HG03280 (cell line): Measurements from ENCODE around the gene CD248.
"Not testable (repeated sequence)": the region's sequence is repeated elsewhere in the genome, so short reads cannot be mapped to it uniquely, and the experiment has no call there.

ENCODE experiments used
- ATAC-seq: cut with Tn5 transposase; IDR thresholded peaks from one replicate; pipeline ENCODE4 v1.9.1; 2021; ENCODE audit warnings: mild to moderate bottlenecking, moderate library complexity; ENCODE audit not compliant: unreplicated experiment

CD248 gene

DNA sequence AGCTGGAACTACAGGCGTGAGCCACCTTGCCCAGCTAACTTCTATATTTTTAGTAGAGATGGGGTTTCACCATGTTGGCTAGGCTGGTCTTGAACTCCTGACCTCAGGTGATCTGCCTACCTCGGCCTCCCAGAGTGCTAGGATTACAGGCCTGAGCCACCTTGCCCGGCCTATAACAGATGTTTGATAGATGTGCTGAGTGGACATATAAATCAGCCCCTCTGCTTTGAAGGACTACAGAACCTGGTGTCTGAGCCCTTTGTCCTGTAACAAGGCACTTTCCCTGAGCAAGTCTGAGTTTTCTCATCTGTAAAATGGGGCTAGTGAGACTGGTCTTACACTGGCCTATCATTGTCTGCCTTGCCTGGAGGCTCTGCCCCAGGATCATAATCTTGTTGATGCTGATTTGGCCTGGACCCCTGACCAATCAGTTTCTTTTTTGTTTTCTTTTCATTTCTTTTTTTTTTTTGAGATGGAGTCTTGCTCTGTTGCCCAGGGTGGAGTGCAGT lies 12.4 kb upstream of the CD248 start:
- ATAC-seq = no peak

DNA sequence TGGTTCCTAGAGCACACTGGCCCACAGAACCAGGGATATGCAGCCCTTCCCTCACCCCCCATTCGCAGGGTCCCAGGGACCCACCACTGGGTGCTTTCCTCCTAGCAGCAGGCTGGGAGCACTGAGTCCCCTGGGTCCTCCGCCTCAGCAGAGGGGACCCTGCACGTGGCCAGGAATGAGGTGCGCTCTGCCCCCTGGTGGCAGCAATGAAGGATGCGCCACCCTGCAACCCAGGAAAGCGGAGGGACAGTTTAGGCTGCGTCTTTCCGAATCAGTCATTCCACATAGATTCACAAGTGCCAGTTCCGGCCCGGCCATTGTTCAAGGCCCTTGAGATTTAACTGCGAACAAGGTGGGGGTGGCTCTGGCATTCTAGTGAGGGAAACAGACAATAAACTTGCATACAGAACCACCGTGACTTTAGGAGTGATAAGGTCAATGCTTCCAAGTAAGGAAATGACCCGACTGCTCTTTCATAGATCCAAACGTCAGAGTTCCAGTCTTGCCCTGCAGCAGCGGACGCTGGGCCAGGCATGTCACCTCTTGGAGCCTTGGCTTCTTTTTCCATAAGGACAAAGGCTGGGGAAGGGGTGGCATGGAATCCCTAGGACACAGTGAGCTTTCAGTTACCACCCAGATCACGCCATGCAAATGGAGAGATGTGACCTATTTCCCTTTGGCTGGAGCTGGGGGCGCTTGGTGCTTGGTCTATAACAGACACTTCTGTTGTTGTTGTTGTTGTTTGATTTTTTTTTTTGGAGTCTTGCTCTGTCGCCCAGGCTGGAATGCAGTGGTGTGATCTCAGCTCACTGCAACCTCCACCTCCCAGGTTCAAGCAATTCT lies 11.7 kb upstream of the CD248 start:
- peak; percentile 61 for ATAC-seq

- no peak for ATAC-seq
Observed at GRCh38 chr11:66328031-66328301, 11.1 kb upstream of the CD248 start.

DNA sequence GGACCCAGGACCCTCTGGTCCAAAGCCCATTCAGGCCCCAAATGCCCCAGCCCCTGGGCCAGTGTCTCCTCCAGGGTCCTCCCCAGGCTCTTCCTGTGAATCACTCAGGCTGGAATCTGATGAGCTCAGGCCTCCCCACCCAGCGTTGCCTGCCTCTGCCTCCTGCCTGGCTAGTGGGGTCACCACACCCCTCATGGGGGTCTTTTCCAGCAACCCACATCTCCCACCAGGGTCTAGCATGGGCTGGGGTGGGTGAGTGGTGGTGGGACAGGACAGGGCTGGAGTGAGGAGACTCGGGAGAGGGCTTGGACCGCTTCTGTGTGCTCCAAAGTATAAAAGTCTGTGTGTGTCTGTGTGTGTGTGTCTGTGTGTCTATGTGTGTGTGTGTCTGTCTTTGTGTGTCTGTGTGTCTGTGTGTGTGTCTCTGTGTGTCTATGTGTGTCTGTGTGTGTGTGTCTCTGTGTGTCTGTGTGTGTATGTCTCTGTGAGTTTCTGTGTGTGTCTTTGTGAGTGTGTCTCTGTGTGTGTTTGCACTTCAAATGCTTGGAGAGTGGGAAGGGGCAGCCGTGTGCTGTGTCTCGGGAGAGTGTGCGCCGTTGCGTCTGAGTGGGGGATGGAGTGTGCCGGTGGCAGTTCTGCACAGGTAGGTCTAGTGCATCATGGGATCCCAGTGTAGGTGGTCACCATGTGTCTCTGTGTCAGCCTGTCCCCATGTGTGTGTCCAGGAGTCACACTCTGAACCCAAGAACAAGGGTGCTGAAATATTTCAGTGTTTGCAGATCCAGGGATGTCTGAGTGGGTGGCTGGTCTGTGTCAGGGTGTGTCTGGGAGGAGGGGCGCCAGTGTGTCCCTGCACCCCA lies 10.6 kb upstream of the CD248 start:
- no peak for ATAC-seq

DNA sequence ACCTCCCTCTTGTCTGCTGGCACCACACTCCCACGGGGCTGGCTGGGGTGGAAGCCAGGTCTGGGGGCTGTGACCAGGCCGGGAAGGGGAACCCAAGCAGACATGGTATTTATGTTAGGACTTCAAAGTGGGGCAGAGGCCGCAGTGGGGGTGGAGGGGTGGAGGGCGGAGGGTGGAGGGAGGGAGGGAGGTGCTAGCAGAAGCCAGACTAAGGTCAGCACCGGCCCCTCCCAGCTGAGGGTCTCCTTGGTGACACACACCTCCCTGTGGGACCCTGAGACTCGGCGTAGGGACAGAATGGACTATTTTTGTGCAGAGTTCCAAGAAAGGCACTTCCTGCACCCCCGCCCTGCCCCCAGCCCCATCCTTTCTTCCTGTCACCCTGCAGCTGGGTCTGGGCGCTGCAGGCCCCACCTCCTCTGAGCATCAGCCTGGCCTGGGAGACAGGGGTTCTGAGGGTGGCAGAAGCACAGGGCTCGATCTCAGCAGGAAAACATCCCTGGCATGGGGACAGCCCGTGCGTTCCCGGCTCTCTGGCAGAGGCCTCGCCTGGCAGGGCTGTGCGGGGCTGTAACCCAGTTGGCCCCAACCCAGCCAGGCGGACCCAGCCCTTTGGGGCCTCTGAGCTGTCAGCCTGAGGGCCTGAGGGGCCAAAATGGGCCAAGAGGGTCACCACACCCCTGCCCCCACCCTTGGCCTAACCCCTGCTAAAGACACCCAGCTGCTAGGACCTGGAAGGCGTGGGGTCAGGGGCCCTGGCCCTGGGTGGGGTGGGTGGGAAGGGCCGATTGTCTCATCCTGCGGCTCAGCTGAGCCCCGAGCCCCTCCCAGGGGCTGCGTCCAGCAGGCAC lies 9.6 kb upstream of the CD248 start:
- ATAC-seq = no peak

DNA sequence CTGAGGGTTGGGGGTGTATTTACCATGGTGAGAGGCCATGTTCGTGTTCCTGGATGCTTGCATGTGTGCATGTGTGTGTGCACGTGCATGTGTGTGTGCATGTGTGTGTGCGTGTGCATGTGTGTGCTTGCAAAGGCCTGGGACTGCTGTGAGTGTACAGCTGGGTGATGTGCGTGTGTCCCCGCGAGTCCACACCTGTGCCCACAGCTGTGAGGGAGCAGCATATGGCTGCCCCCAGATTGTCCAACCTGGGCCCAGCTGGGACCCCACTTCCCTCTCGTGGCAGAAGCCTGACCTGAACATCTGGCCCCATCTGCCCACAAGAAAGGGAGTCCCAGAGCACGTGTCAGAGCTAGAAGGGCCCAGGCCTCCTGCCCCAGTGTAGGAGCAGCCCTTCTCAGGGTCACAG lies 8.4 kb upstream of the CD248 start:
- no peak for ATAC-seq

DNA sequence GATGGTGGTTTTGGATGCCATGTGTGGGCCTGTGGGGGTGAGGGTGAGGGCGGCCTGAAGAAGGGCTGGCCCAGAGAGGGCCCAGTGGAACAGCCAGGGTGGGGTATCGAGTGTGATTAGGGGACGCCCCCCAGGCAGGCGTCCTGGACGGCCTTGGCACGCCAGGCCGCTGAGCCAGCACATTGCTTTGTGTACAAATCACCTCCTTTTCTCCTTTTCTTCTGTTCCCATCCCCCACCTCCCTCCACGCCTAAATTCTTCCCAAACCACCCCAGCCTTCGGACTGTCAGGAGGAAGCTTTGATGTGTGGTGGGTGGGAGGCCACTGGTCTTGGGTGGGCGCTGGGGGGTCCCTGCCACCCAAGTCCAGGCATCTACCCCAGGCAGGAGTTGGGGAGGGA lies 7.8 kb upstream of the CD248 start:
- ATAC-seq = no peak

DNA sequence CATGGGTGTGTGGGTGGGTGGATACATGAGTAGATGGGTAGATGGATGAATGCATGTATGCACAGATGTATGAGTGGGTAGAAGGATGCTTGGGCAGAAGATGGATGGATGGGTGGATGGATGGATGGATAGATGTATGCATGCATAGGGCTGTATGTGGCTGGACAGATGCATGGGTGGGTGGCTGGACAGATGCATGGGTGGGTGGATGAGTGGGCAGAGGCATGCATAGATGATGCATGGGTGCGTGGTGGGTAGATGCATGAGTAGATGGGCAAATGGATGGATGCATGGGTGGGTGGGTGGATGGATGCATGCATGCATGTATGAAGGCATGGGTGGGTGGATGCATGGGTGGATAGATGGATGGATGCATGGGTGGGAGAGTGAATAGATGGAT lies 6.8 kb upstream of the CD248 start:
- ATAC-seq = no peak

DNA sequence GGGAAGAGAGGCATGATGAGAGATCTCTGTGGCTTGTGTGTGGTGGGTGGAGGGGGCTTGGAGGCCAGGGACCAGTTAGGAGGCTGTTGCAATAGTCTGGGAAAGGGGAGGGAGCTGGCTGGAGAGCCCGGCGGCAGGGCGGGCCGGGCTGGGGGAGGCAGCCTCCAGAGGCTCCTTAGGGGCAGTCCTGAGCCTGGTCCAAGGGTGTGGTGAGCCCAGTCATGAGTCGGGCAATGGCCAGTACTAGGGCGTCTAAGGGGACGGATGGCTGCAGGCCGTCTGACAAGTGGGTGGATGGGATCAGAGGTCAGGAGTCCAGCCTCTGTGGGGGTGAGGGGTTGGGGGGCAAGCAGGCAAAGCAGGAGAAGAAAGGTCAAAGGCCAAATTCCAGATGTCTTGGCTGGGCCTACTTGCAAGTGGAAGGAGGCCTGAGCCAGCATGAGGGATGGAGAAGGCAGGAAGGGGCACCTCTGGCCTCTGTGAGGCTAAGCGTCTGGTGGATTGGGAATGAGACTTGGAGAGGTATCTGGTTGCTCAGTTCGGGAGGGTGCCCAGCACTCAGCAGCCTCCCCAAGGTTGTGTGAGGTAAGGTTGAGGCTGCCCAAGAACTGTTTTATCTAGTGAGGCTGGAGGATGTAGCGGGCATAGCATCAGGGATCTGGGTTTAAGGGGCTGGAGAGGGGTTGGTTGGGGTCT lies 6.0 kb upstream of the CD248 start:
- no peak for ATAC-seq

DNA sequence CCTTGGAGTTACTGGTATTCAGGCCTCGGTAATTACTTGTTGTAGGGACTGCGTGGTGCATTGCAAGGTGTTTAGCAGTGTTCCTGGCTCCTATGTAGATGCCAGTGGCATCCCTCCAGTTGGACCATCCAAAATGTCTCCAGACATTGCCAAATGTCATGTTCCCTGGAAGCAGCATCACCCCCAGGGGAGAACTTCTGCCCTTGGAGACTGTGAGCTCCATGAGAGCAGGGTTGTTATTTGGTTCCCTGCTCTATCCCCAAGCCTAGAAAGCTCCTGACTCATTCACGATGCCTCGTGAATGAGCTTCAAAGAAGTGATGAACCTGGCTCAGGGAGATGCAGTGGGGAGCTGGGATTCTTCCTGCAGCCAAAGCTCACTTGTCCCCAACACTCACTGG lies 4.8 kb upstream of the CD248 start:
- no peak for ATAC-seq

DNA sequence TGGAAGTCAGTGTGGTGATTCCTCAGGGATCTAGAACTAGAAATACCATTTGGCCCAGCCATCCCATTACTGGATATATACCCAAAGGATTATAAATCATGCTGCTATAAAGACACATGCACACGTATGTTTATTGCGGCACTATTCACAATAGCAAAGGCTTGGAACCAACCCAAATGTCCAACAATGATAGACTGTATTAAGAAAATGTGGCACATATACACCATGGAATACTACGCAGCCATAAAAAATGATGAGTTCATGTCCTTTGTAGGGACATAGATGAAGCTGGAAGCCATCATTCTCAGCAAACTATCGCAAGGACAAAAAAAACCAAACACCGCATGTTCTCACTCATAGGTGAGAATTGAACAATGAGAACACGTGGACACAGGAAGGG lies 3.9 kb upstream of the CD248 start:
- ATAC-seq = not testable (repeated sequence)

GRCh38 chr11:66320289-66320688 lies 3.4 kb upstream of the CD248 start:
- not testable (repeated sequence) for ATAC-seq

GRCh38 chr11:66318600-66318970 lies 1.7 kb upstream of the CD248 start:
- no peak for ATAC-seq

DNA sequence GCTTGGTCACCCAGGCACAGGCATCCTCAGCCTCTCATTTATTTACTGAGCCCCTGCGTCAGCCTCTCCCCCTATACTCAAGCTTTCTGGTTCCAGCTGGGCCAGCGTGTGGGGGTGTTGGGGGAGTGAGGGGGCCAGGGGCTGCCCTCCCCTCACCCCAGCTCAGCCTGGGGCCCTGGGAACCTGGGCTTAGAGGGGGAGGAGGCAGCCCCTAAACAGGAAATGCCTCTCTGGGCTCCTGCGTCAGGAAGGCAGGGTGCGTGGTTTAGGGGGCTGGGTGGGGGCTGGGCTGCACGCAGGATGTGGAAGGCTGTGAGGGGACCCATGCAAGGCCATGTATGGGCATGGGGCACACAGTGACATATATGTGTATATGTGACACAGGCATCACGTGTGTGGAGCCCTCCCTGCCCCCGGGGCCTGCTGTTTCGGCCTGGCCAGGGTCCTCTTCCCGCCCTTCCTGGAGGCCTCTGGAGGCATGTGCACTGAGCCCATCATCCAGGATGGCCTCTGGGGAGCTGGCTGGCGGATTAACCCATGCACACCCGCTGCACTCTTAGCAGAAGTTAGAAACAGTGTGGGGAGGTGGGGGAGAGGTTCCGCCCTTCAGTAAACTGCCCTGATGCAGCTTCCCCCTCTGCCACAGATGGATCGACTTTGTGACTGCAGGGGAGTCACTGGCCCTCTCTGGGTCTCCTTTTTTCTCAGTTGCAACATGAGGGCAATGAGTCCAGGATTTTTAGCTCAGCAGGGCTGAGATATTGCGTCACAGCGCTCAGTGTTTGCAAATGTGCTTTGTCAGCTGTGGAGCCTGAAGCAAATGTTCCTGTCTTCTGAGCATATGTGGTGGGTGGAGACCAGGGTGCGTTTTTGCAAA lies 1.1 kb upstream of the CD248 start:
- no peak for ATAC-seq

- ATAC-seq = no peak
Observed at GRCh38 chr11:66317322-66317722, 478 bp upstream of the CD248 start.

DNA sequence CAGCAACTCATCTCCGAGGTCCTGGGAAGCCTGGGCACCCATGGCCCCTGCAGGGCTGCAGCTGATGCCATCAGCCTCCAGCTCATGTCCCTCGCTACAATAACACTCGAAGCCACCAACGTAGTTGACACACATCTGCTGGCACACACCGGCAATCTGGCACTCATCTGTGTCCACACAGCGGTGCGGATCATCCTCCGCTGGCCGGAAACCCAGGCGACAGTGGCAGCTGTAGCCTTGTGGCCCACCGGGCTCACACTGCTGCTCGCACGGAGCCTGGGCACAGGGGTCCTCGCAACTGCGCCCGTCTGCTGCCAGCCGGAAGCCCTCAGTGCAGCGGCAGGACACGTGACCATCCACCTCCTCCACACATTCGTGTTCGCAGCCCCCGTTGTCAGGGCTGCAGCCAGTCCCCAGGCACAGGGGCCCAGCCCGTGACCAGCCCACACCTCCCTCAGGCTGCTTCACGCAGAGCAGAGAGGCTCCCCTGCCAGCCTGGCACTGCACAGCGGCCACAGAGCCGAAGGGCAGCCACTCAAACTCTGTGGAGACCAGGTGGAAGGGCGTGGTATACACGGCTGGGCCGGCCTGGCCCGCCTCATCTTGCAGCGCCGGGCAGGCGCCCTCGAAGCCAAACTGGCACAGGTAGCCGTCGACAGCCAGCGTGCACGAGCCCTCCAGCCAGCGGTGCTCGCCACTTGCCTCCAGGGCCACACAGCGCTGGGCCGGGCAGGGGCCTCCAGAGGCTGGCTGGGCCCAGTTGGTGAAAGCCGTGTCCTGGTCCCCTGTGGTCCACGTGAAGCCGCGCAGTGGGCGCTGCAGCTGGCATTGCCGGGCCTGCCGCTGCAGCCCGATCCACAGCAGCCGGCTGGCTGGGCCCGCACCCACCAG lies 678 bp downstream of the CD248 start:
- ATAC-seq = no peak

- ATAC-seq = no peak
Observed at GRCh38 chr11:66315498-66315885, 1.4 kb downstream of the CD248 start.

GRCh38 chr11:66314561-66315497 lies 2.0 kb downstream of the CD248 start:
- no peak for ATAC-seq
